Testis (tissue), 2 donors: Measurements from ENCODE around the gene SLC6A19.

Source experiments
- CTCF ChIP-seq, 3 experiments: fragments of 450-650 bp in 2 of 3; fragments of 200-600 bp in 1 of 3; sonication (generic) in 1 of 3; IDR thresholded peaks; one replicate each; pipeline ENCODE4 v1.5.1; 2016 to 2019; ENCODE audit warnings: antibody characterized with exemption in 3 of 3, mild to moderate bottlenecking in 2 of 3, moderate library complexity in 1 of 3
- POLR2A ChIP-seq: fragments of 450-650 bp; IDR thresholded peaks from one replicate; pipeline ENCODE4 v1.6.1; 2017; ENCODE audit warnings: antibody characterized with exemption, mild to moderate bottlenecking, moderate library complexity

GRCh38 chr5:1254196-1254595, 52.8 kb downstream of the SLC6A19 start:
- TF ChIP-seq CTCF (IDR thresholded peaks at IDR 0.05): no peak
- TF ChIP-seq POLR2A: no peak
